Measurements from ENCODE around the gene TSFM.

TSFM gene

GRCh38 chr12:57746025-57746424 is 36.6 kb upstream of the TSFM start:
- DNase-seq (ENCODE audit: low spot score), result no peak

DNA sequence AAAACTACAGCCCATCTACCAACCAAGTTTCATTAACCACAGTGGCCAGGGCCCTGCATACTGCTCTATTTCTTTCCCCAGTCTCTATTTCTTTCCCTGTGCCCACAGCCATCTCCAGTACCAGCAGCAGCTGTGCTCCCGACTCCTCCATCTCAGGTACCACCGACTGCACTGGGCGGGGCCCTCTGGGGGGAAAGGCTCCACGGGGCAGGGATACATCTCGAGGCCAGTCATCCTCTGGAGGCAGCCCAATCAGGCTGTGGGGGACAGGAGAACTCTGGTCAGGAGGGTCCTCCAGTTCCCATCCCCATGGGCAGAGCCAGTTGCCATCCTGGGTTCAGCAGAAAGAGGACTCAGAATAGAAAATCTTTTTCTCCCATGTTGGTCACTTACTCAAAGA is 33.5 kb upstream of the TSFM start:
- no peak for DNase-seq (ENCODE audit: low spot score)

- DNase-seq (ENCODE audit: low spot score), result no peak
Observed at GRCh38 chr12:57750561-57751431, 31.8 kb upstream of the TSFM start.

DNA sequence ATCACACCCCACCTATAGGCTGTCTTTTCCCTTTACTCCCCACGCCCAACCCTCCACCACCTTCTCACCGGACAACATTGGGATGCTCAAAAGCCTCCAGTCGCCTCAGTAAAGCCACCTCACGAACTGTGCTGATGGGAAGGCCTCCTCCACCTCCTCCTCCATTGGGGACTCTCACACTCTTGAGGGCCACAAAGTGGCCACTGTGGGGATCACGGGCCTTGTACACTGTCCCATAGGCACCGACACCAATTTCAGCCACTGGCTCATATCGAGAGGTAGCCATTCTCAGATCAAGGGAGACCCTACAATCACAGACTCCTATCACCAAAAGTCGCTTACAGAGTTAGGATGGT is 31.2 kb upstream of the TSFM start:
- DNase-seq (ENCODE audit: low spot score), result no peak

- DNase-seq (ENCODE audit: low spot score), result peak; percentile 100
Observed at GRCh38 chr12:57751788-57752667, 30.6 kb upstream of the TSFM start, which contains the start of gene CDK4. TSS of gene CDK4 (minus strand) at chr12:57752310. CDS start at chr12:57751717, 593 bp downstream.

DNA sequence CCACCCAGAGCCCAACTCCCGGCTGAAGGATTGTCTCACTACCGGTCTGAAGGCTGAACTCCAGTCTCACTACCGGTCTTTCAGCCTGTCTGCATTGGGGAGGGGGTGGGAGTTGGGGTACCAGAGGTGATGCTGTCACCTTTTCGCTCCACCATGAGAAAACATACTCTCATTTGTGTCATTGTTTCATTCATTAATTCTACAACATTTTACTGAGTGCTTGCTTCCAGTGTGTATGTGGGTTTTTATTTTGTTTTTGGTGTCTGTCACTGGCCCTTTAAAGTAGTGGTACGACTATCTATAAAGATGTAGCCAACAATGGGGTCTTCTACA is 30.0 kb upstream of the TSFM start:
- DNase-seq (ENCODE audit: low spot score), result no peak

DNA sequence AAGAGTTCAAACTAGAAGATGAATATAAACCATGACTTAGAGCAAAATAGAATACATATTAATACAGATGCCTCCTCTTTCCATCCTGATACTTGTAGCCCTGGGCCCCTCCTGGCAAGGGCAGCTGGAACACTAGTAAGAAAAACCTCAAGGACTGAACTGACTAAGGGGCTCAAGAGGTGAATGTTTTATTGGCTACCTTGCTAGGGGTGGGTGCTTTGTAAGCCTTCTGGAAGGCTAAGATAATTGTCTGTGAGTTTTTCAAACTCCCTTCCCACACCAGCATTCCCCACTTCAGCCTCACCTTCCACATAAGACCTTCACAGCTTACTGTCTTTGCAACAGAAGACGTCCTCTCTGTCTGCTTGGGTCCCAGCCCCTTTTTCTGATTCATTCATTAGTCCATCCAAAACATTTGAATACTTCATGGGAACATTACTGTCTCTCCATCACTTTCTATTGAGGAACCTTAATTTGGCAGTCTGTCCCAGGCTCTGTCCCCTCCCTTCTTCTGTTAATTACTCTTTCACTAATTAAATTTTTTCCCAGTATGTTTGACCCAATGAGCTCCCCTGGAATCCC is 28.7 kb upstream of the TSFM start:
- DNase-seq (ENCODE audit: low spot score), result no peak

- DNase-seq (ENCODE audit: low spot score), result no peak
Observed at GRCh38 chr12:57754411-57755193, 28.0 kb upstream of the TSFM start, which contains the start of gene MARCHF9. TSS of gene MARCHF9 (plus strand) at chr12:57755103. CDS start at chr12:57755529, 426 bp downstream.

- no peak for DNase-seq (ENCODE audit: low spot score)
Observed at GRCh38 chr12:57755194-57755453, 27.5 kb upstream of the TSFM start.

DNA sequence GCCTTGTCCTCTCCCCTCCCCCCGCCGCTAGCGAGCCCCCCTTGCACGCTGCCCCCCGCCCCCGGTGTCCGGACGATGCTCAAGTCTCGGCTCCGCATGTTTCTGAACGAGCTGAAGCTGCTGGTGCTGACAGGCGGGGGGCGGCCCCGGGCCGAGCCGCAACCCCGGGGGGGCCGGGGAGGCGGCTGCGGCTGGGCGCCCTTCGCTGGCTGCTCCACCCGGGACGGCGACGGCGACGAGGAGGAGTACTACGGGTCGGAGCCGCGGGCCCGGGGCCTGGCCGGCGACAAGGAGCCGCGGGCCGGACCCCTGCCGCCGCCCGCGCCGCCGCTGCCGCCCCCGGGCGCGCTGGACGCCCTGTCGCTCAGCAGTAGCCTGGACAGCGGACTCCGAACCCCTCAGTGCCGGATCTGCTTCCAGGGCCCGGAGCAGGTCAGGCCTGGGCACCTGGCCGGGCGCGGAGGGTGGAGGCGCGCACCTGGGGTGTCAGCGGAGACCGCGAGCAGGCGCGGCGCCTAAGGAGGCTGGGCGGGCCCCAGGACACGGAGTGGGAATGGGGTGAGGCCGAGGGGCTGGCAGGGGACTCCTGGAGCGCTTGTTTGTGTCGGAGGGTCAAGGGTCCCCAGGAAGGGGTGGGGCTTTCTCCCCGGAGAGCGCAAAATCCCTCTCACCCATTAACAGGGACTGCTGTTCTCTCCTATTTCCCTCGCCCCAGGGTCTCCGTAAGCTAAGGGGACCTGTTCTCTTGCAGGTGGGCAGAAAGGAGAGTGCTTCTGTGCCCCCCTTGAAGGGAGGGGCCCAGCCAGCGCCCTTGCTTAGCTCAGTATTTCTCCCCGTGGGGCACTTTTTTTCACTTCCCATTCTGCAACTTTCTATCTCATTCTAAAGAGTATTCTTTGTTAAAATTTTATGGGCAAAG is 26.9 kb upstream of the TSFM start:
- no peak for DNase-seq (ENCODE audit: low spot score)

GRCh38 chr12:57756406-57757341 is 25.9 kb upstream of the TSFM start:
- no peak for DNase-seq (ENCODE audit: low spot score)

GRCh38 chr12:57757771-57758170 is 24.8 kb upstream of the TSFM start:
- no peak for DNase-seq (ENCODE audit: low spot score)

GRCh38 chr12:57758552-57759359 is 23.8 kb upstream of the TSFM start:
- no peak for DNase-seq (ENCODE audit: low spot score)

DNA sequence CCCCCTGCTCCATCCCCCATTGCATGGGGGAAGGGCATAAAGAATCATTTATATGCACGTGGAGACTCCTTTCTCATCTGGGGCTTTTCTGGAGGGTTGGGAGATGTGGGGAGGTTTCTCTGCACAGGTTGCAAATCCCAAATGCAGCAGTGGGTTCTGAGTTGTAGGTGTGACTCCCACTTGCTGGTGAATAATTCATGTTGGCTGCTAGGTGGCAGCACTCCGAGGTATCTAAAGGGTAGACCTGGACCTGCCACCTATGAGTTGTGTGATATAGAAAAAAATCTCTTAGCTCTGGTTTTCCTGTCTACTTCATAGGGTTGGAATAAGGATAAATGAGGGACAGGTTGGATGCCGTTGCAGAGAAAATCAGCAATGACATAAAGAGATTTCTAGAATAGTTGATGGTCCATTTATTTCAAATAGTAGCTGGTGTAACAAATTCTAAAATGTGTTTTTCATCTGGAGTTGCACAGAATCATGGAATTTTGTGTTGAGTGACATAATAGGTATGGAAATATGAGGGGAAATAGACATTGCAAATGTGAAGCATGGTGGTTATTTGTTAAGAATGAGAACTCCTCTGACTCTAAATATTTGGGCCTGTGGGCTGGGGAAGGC is 23.1 kb upstream of the TSFM start:
- DNase-seq (ENCODE audit: low spot score), result no peak

- DNase-seq (ENCODE audit: low spot score), result no peak
Observed at GRCh38 chr12:57760347-57760982, 22.1 kb upstream of the TSFM start.

DNA sequence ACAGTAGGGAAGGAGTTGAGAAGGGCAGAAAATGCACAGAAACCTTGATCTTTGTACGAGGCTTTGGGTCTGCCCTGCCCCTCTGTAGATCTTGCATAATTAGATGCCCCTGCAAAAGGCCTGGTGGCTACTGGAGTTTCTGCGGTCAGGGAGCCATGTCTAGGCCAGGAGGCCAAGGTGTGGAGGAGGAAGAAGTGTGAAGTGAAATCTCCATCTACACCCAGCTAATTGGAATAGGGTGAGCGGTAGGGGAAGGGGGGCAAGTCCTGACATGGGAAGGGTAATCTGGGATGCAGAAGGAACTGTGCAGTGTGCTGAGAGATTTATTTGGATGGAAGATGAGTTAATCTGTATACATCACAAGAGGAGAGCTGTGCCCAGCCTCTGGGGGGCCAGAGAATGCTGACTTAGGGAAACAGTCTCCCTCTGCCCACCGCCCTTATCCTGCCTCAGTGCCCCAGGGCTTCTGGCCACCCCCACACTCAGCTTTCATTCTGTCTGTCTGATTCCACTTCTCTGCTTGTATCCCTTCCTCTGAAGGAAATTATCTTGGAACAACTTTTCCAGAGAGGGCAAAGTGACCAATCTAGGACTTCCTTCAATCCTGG is 21.1 kb upstream of the TSFM start:
- no peak for DNase-seq (ENCODE audit: low spot score)

- no peak for DNase-seq (ENCODE audit: low spot score)
Observed at GRCh38 chr12:57762463-57762862, 20.1 kb upstream of the TSFM start.
